ENCODE measurements around the gene SGPP2. TPM values are rescaled to one million over a fixed set of nuclear protein-coding genes. Genes with fewer than 3 reads are reported as not detected.
A peak's percentile ranks its signal among the peaks of the same experiment; 100 is the strongest.
"Not testable (repeated sequence)": the region's sequence is repeated elsewhere in the genome, so short reads cannot be mapped to it uniquely, and the experiment has no call there.

The SGPP2 gene
- total and polyA plus RNA-seq, 12 donors = 0.17 to 33.7 (median 12.4) TPM

DNA sequence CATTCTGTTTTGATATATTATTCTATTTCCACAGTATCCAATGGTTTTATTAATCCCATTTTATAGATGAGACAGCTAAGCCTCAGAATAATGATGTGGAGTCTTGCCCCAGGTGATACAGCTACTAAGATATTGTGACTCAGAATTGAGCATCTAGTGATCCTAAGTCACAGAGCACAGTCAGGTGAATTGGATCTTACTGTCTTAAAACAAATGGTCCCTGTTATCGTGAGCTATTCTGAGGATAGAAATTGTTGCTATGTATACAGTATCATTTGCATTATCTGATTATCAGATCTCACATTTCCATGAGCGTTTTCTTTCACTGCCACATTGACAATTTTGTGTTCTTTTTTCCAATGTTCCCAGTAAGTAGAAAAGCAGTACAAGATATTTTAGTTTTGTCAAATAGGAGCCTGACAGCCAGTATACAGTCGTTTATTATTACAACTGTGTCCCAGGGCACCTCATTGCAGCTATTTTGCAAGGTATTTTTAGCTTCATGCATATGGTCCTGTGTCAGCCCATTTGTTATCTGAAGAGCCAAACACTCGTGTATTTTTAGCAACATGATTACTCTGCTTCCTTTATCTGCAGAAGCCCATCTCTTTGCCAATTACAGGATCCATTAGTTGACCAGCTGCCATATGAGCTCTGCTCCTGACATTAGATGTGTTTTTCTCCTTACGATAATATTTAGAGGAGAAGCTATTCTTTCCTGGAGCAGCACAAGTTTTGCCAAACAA, 25.1 kb upstream of the SGPP2 start:
- DNase-seq = peak in 4 of 7 donors; percentile 11 to 39 (median 22)
- H3K9me3 ChIP-seq (replicated peaks in 1 of 3) = no peaks in the 10 kb centered on the region
- TF ChIP-seq POLR2A (IDR thresholded peaks at IDR 0.05) = no peak
- TF ChIP-seq, protein P1, sequence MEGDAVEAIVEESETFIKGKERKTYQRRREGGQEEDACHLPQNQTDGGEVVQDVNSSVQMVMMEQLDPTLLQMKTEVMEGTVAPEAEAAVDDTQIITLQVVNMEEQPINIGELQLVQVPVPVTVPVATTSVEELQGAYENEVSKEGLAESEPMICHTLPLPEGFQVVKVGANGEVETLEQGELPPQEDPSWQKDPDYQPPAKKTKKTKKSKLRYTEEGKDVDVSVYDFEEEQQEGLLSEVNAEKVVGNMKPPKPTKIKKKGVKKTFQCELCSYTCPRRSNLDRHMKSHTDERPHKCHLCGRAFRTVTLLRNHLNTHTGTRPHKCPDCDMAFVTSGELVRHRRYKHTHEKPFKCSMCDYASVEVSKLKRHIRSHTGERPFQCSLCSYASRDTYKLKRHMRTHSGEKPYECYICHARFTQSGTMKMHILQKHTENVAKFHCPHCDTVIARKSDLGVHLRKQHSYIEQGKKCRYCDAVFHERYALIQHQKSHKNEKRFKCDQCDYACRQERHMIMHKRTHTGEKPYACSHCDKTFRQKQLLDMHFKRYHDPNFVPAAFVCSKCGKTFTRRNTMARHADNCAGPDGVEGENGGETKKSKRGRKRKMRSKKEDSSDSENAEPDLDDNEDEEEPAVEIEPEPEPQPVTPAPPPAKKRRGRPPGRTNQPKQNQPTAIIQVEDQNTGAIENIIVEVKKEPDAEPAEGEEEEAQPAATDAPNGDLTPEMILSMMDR (IDR thresholded peaks at IDR 0.05) = no peak
- peak overlapping the region in 1 of 5 donors; percentile 7 for H3K27ac ChIP-seq
- no peaks in the 10 kb centered on the region for H3K27me3 ChIP-seq
- no peak overlapping the region for H3K4me3 ChIP-seq
- H3K36me3 ChIP-seq (replicated peaks in 1 of 2) = no peaks in the 10 kb centered on the region
- peaks cover 0 to 15% of the 10 kb centered on the region in 2 donors for H3K4me1 ChIP-seq (replicated peaks in 1 of 2)
- intact Hi-C loops (cut with DNase I) = no loop called here
- WGBS, 4 donors = 17 to 20% (median 19%) methylated on average over 5 of the region's 5 CpGs

DNA sequence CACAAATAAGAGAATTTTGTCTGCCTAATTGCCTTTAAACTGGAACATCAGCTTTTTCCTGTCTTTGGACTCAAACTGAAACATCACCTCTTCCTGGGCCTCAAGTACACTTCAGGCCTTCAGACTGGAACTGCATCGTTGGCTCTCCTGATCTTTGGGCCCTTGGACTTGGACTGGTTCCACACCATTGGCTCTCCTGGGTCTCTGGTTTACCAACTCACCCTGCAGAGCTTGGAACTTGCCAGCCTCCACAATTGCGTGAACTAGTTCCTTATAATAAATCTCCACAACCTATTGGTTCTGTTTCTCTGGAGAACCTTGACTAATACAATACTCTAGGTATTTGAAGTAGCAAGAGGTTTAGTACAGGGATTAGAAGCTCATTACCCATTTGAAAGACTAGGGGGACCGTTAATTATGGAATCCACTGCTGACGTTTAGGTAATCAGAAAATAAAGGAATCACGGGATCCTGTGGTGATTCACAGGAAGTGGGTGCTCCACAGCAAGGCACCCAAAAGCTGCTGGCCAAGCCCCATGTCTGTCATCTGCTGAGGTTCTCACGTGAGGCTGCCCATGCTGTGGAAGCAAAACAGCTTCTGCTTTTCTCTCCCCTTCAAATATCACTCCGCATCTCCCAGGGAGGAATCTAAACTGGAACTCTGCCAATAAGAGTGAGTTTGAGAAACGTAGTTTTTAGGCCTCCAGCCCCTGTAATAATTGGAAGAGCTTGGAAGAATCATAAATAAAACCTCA, 20.0 kb upstream of the SGPP2 start:
- 67 to 75% (median 70%) methylated on average over 8 of the region's 8 CpGs for WGBS, 4 donors
- DNase-seq = peak in 6 of 7 donors; percentile 12 to 63 (median 51)
- no peaks in the 10 kb centered on the region for H3K36me3 ChIP-seq (replicated peaks in 1 of 2)
- intact Hi-C loops (cut with DNase I) = no loop called here
- H3K9me3 ChIP-seq (replicated peaks in 1 of 3) = no peaks in the 10 kb centered on the region
- no peaks in the 10 kb centered on the region for H3K27me3 ChIP-seq
- H3K4me3 ChIP-seq = no peak overlapping the region
- TF ChIP-seq, protein P1 (IDR thresholded peaks at IDR 0.05) = no peak
- TF ChIP-seq POLR2A (IDR thresholded peaks at IDR 0.05) = no peak
- H3K27ac ChIP-seq = no peak overlapping the region
- peaks cover 0 to 8% of the 10 kb centered on the region in 2 donors for H3K4me1 ChIP-seq (replicated peaks in 1 of 2)

DNA sequence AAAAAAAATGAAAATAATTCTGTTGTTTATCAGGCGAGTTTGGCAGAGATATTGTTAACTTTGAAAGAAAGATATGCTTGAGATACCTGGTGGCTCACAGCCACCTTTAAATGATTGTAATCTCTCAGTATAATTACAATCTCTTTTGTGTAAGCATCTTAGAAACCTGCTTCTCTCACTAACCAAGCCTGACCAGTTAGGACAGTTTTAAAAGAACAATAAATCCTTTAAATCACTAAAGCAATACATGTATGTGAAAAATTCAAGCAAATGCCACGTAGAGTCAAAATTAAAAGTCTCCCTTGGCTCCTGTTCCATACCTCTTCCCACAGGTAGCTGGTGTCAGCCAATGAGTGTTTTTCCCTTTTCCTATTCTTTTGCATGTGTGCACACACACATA, 15.7 kb upstream of the SGPP2 start:
- Histone ChIP-seq H3K27ac (no peak overlapping the region), H3K4me3 (no peak overlapping the region), H3K4me1 (replicated peaks in 1 of 2) (no peaks in the 10 kb centered on the region), H3K27me3 (no peaks in the 10 kb centered on the region), H3K9me3 (replicated peaks in 1 of 3) (no peaks in the 10 kb centered on the region), H3K36me3 (replicated peaks in 1 of 2) (no peaks in the 10 kb centered on the region)
- intact Hi-C loops (cut with DNase I) = no loop called here
- TF ChIP-seq, protein P1 (IDR thresholded peaks at IDR 0.05) = no peak
- no peak for TF ChIP-seq POLR2A (IDR thresholded peaks at IDR 0.05)
- WGBS, 4 donors = 80 to 90% (median 83%) methylated on average over 2 of the region's 2 CpGs
- no peak for DNase-seq

DNA sequence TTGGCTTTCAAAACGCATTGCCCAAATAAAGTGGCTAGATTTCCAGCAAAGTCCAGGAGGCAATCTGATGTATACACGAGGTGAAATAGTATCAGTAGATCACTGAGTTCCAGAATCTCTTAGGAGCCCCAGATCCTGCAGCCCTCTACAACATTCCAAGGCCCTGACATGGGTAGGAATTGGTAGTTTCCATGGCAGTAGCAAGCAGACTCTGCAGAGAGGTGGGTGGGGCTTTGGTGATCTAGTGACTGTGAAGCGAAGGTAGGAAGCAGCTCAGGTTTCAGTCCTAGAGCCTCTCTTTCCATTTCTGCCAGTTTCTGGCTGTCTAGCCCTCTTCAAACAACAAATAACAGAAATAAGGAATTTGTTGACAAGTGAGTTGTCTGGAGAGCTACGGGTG, 13.8 kb upstream of the SGPP2 start:
- no peak overlapping the region for H3K4me3 ChIP-seq
- TF ChIP-seq, protein P1 (IDR thresholded peaks at IDR 0.05) = no peak
- TF ChIP-seq POLR2A (IDR thresholded peaks at IDR 0.05) = no peak
- H3K36me3 ChIP-seq (replicated peaks in 1 of 2) = no peaks in the 10 kb centered on the region
- H3K27ac ChIP-seq = no peak overlapping the region
- intact Hi-C loops (cut with DNase I) = no loop called here
- WGBS, 4 donors = 81 to 87% (median 85%) methylated on average over 4 of the region's 4 CpGs
- no peaks in the 10 kb centered on the region for H3K27me3 ChIP-seq
- no peak for DNase-seq
- peaks cover 0 to 4% (median 0%) of the 10 kb centered on the region in 3 donors for H3K9me3 ChIP-seq (replicated peaks in 1 of 3)
- H3K4me1 ChIP-seq (replicated peaks in 1 of 2) = no peaks in the 10 kb centered on the region

DNA sequence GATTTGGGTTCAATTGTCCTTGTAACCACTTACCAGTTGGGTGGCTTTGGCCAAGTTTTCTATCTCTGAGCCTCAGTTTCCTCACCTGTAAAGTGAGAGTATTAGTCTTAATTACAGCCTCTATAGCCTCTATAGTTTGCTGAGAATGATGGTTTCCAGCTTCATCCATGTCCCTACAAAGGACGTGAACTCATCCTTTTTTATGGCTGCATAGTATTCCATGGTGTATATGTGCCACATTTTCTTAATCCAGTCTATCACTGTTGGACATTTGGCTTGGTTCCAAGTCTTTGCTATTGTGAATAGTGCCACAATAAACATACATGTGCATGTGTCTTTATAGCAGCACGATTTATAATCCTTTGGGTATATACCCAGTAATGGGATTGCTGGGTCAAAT, 12.0 kb upstream of the SGPP2 start:
- DNase-seq; H3K4me1 ChIP-seq (replicated peaks in 1 of 2); H3K27ac ChIP-seq; intact Hi-C loops (cut with DNase I); H3K36me3 ChIP-seq (replicated peaks in 1 of 2); H3K27me3 ChIP-seq; H3K9me3 ChIP-seq (replicated peaks in 1 of 3); H3K4me3 ChIP-seq: not testable (repeated sequence)
- 84 to 100% (median 95%) methylated on average over 2 of the region's 2 CpGs for WGBS, 4 donors

Measured in adrenal gland (tissue), 12 donors.